ENCODE measurements around the gene ANKRD9. TPM values are rescaled to one million over a fixed set of nuclear protein-coding genes. Genes with fewer than 3 reads are reported as not detected.
A peak's percentile ranks its signal among the peaks of the same experiment; 100 is the strongest.

ANKRD9 gene
- total and polyA plus RNA-seq, 12 donors = 2.6 to 105 (median 40.2) TPM

DNA sequence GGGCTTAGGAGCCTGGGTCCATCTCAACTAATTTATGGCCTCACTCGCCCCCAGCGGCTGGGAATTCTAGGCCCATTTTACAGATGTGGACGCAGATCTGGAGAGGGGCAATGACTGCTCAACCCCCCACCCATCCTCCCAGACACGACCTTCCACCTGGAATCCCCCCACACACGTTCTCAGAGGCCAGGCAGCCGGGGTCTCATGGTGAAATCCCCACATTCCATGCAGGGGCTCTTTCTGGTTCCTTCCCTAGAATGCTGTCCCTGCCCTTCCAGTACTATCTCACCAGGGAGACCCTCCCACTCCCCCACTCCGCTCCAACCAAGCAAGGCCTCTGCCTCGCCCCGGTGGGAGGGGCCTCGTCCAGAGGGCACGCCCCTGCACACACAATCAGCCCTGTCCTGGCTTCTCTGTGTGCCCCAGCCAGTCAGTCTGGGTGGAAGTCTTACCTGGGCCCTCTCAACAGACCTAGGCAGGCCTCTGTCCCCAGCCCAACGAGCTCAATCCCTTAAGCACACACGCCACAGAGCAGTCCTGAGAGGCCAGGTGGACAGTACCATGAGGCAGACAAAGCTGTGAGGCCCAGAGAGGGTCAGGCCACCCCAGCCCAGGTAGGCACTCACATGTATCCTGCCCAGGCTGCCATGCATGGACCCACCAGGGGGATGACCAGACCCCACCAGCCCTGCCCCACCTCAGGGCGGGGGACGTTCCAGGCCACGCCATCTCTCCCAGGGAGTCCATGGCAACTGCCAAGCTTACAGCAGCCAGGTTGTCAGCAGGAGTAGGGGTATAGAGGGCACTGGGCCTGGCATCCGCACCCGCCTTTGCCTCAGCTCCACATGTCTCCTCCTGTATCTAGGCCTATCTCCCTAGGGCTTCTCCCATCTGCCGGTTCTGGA, 1.3 kb upstream of the ANKRD9 start:
- H3K4me3 ChIP-seq = peak overlapping the region in 1 of 4 donors; percentile 50
- no peaks in the 10 kb centered on the region for H3K27me3 ChIP-seq
- H3K9me3 ChIP-seq (replicated peaks in 1 of 3) = no peaks in the 10 kb centered on the region
- DNase-seq = peak in 2 of 7 donors; percentile 37 to 48
- 64 to 79% (median 70%) methylated on average over 12 to 19 of the region's 19 CpGs for WGBS, 4 donors
- H3K4me1 ChIP-seq (replicated peaks in 1 of 2) = peaks cover 4 to 15% of the 10 kb centered on the region in 2 donors
- H3K36me3 ChIP-seq (replicated peaks in 1 of 2) = no peaks in the 10 kb centered on the region
- TF ChIP-seq CTCF (IDR thresholded peaks at IDR 0.05) (no peak), POLR2A (IDR thresholded peaks at IDR 0.05) (no peak)
- intact Hi-C loops (cut with DNase I) = loop anchor here in 1 of 2 donors (5.0 to 10.0 kb wide), 2 partner anchors 34 to 186 kb away; no protein-coding TSS in a partner anchor
- no peak overlapping the region for H3K27ac ChIP-seq

GRCh38 chr14:102508774-102509745, 516 bp downstream of the ANKRD9 start:
- TF ChIP-seq CTCF (IDR thresholded peaks at IDR 0.05) (no peak), POLR2A (IDR thresholded peaks at IDR 0.05) (peak in 1 of 2 donors; percentile 28)
- peak overlapping the region in 3 of 4 donors; percentile 8 to 62 (median 49) for H3K4me3 ChIP-seq
- no peaks in the 10 kb centered on the region for H3K27me3 ChIP-seq
- peak overlapping the region; percentile 71 to 91 (median 73) for H3K27ac ChIP-seq
- DNase-seq = peak; percentile 69 to 87 (median 79)
- H3K9me3 ChIP-seq (replicated peaks in 1 of 3) = no peaks in the 10 kb centered on the region
- H3K4me1 ChIP-seq (replicated peaks in 1 of 2) = peaks cover 7 to 20% of the 10 kb centered on the region in 2 donors
- intact Hi-C loops (cut with DNase I) = no loop called here
- H3K36me3 ChIP-seq (replicated peaks in 1 of 2) = no peaks in the 10 kb centered on the region
- 3 to 23% (median 8%) methylated on average over 10 to 110 of the region's 110 CpGs for WGBS, 4 donors

DNA sequence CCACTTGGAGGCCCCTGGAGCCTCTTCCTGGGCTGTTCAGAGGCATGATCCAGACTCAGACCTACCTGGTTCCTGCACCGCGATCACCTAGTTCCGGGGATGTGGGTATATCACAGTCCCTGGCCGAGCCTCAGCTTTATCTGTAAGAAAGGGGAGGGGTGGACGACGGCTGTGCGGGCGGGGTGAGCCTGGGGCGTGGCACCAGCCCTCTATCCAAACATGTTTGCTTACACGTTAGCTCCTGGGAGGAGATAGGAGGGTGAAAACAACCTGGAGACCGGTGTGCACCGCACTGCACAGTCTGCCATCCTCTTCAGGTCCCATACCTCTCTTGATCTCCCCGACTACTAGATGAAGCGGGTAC, 1.2 kb downstream of the ANKRD9 start:
- H3K36me3 ChIP-seq (replicated peaks in 1 of 2) = no peaks in the 10 kb centered on the region
- intact Hi-C loops (cut with DNase I) = no loop called here
- H3K4me1 ChIP-seq (replicated peaks in 1 of 2) = peaks cover 12 to 27% of the 10 kb centered on the region in 2 donors
- H3K9me3 ChIP-seq (replicated peaks in 1 of 3) = no peaks in the 10 kb centered on the region
- peak in 3 of 7 donors; percentile 49 to 61 (median 57) for DNase-seq
- H3K27me3 ChIP-seq = no peaks in the 10 kb centered on the region
- H3K4me3 ChIP-seq = peak overlapping the region in 1 of 4 donors; percentile 62
- 61 to 87% (median 67%) methylated on average over 14 of the region's 14 CpGs for WGBS, 4 donors
- TF ChIP-seq POLR2A (IDR thresholded peaks at IDR 0.05) (no peak), CTCF (IDR thresholded peaks at IDR 0.05) (no peak)
- peak overlapping the region; percentile 71 to 91 (median 73) for H3K27ac ChIP-seq
